HepG2 (cell line): ENCODE results near the gene KDM3B. TPM values are rescaled to one million over a fixed set of nuclear protein-coding genes. Genes with fewer than 3 reads are reported as not detected.

ENCODE experiments used
- ATAC-seq: fragments of 200-7000 bp; cut with Tn5 transposase; 3 replicates; pipeline ENCODE4 v1.9.1; 2020; ENCODE audit warnings: mild to moderate bottlenecking, moderate library complexity
- BruUV-seq: library from RNA; stranded (reverse); fragments of 400-500 nt; replicated peaks from 2 replicates; lab custom pipeline; 2021; lab: Mats Ljungman, UMichigan
- CTCF ChIA-PET: fragments of 300-600 bp; formaldehyde crosslinking; extraction: SDS; loops from one replicate; lab custom pipeline; 2021; ENCODE audit warnings: low total read pairs, inconsistent platforms, low intra/inter-chr PET ratio; lab: Yijun Ruan, JAX
- POLR2A ChIA-PET: fragments of 350-600 bp; sonication (Branson Sonifier 250); formaldehyde crosslinking; loops from one replicate; lab custom pipeline; 2020; ENCODE audit warnings: antibody characterized with exemption, inconsistent platforms; lab: Yijun Ruan, JAX
- DNase-seq: peaks from one replicate; pipeline ENCODE4 v3.0.0-alpha.2; 2015; ENCODE audit warnings: low spot score
- FAIRE-seq: peaks from 3 replicates; lab custom pipeline; 2011; peaks lifted over from hg19 to GRCh38; lab: Jason Lieb, UNC
- H2AFZ ChIP-seq: one replicate; pipeline ENCODE4 v1.6.1; 2011; ENCODE audit warnings: low read length, inconsistent platforms
- H3K27ac ChIP-seq: fragments of 300-600 bp; 3 replicates; pipeline ENCODE4 v1.8.0; 2011; ENCODE audit warnings: mixed run types, mild to moderate bottlenecking, mixed read lengths, low read length, inconsistent platforms; ENCODE audit not compliant: insufficient read depth; ENCODE audit errors: extremely low read length
- H3K27me3 ChIP-seq, 2 experiments: fragments of 200-600 bp in 1 of 2; 2 replicates in 1 of 2; 3 replicates in 1 of 2; pipeline versions ENCODE4 v1.6.0 to v1.8.0; 2011; ENCODE audit warnings: low read length in 2 of 2, mild to moderate bottlenecking in 2 of 2, moderate library complexity in 2 of 2, inconsistent platforms in 1 of 2; ENCODE audit not compliant: insufficient read depth in 2 of 2, control insufficient read depth in 1 of 2
- H3K36me3 ChIP-seq, 2 experiments: fragments of 200-600 bp in 1 of 2; replicated peaks in 1 of 2; 2 replicates in 1 of 2; 3 replicates in 1 of 2; pipeline versions ENCODE4 v1.5.1 to v1.8.0; 2011; ENCODE audit warnings: low read length in 2 of 2, inconsistent platforms in 1 of 2; ENCODE audit not compliant: insufficient read depth in 2 of 2, control insufficient read depth in 1 of 2
- H3K4me1 ChIP-seq: 2 replicates; pipeline ENCODE4 v1.5.1; 2012; ENCODE audit warnings: low read length, inconsistent platforms; ENCODE audit not compliant: insufficient read depth
- H3K4me2 ChIP-seq: 2 replicates; pipeline ENCODE4 v1.6.0; 2011; ENCODE audit warnings: low read depth, low read length, inconsistent platforms
- H3K4me3 ChIP-seq, 3 experiments: fragments of 200-600 bp in 1 of 3; sonication (generic), shearing (Covaris generic) in 1 of 3; replicated peaks in 1 of 3; 2 replicates each; pipeline ENCODE4 v1.5.1; 2011 to 2016; ENCODE audit warnings: low read length in 3 of 3, inconsistent platforms in 2 of 3, low read depth in 2 of 3, mild to moderate bottlenecking in 2 of 3, control low read depth in 1 of 3, mixed read lengths in 1 of 3; ENCODE audit not compliant: insufficient read depth in 1 of 3
- H3K79me2 ChIP-seq: one replicate; pipeline ENCODE4 v1.6.1; 2011; ENCODE audit warnings: low read length, inconsistent platforms; ENCODE audit not compliant: insufficient read depth
- H3K9ac ChIP-seq: 2 replicates; pipeline ENCODE4 v1.6.0; 2011; ENCODE audit warnings: mild to moderate bottlenecking, low read depth, low read length, inconsistent platforms; ENCODE audit not compliant: insufficient read depth
- H3K9me3 ChIP-seq: 2 replicates; pipeline ENCODE4 v1.5.1; 2012; ENCODE audit warnings: mild to moderate bottlenecking, low read length
- H4K20me1 ChIP-seq: 2 replicates; pipeline ENCODE4 v1.6.0; 2011; ENCODE audit warnings: inconsistent platforms, mild to moderate bottlenecking, low read length, moderate library complexity; ENCODE audit not compliant: insufficient read depth
- AGO1 ChIP-seq: fragments of 200-400 bp; formaldehyde crosslinking; IDR thresholded peaks from 2 replicates; pipeline ENCODE4 v1.6.1; 2017; ENCODE audit warnings: mild to moderate bottlenecking, low read depth, low read length, moderate library complexity; ENCODE audit not compliant: poor library complexity, severe bottlenecking
- AGO2 ChIP-seq: fragments of 200-400 bp; formaldehyde crosslinking; optimal IDR thresholded peaks from 2 replicates; pipeline ENCODE3; 2017; ENCODE audit warnings: mild to moderate bottlenecking, low read depth, low read length, moderate library complexity
- POLR2G ChIP-seq: fragments of 200-400 bp; formaldehyde crosslinking; IDR thresholded peaks from 2 replicates; pipeline ENCODE4 v1.6.1; 2018; ENCODE audit warnings: mild to moderate bottlenecking, low read depth, low read length, moderate library complexity
- PTBP1 ChIP-seq: fragments of 200-400 bp; formaldehyde crosslinking; IDR thresholded peaks from 2 replicates; pipeline ENCODE4 v1.6.1; 2018; ENCODE audit warnings: low read length, low read depth; ENCODE audit not compliant: poor library complexity, severe bottlenecking
- RBFOX2 ChIP-seq: fragments of 200-400 bp; formaldehyde crosslinking; IDR thresholded peaks from 2 replicates; pipeline ENCODE4 v1.6.1; 2017; ENCODE audit warnings: low read depth, mild to moderate bottlenecking, low read length
- RBM39 ChIP-seq: fragments of 200-400 bp; formaldehyde crosslinking; IDR thresholded peaks from one replicate; pipeline ENCODE4 v1.6.1; 2018; ENCODE audit warnings: antibody characterized with exemption, mild to moderate bottlenecking, low read depth, low read length; ENCODE audit not compliant: poor library complexity, severe bottlenecking
- SNAPC2 ChIP-seq: sonication (generic); formaldehyde crosslinking; IDR thresholded peaks from 2 replicates; pipeline ENCODE4 v1.8.1; 2022; ENCODE audit warnings: mild to moderate bottlenecking, missing genetic modification reagents
- USF2 ChIP-seq, 2 experiments: sonication (generic) in 1 of 2; formaldehyde crosslinking in 1 of 2; IDR thresholded peaks; 2 replicates each; pipeline versions ENCODE4 v1.5.1 to v1.6.1; 2011 to 2020; ENCODE audit warnings: borderline replicate concordance in 1 of 2, low read depth in 1 of 2, low read length in 1 of 2, mild to moderate bottlenecking in 1 of 2, missing genetic modification reagents in 1 of 2, moderate library complexity in 1 of 2
- ZBTB38 ChIP-seq: sonication (generic); formaldehyde crosslinking; IDR thresholded peaks from 2 replicates; pipeline ENCODE4 v1.5.1; 2020; ENCODE audit warnings: mild to moderate bottlenecking, missing genetic modification reagents
- ZNF333 ChIP-seq: sonication (generic); formaldehyde crosslinking; IDR thresholded peaks from 2 replicates; pipeline ENCODE4 v1.4.0; 2020; ENCODE audit warnings: mild to moderate bottlenecking, missing genetic modification reagents, borderline replicate concordance
- ZNF687 ChIP-seq: sonication (generic); formaldehyde crosslinking; IDR thresholded peaks from 2 replicates; pipeline ENCODE4 v1.5.1; 2020; ENCODE audit warnings: mild to moderate bottlenecking, missing genetic modification reagents, moderate library complexity
- ZNF768 ChIP-seq: sonication (generic); formaldehyde crosslinking; IDR thresholded peaks from 2 replicates; pipeline ENCODE4 v1.4.0; 2020; ENCODE audit warnings: missing genetic modification reagents
- WGBS: methylation state at CpG from one replicate; pipeline ENCODE4 v1.1.6; 2017; ENCODE audit warnings: low lambda C conversion rate; 5-methylcytosine and 5-hydroxymethylcytosine counted together
- in situ Hi-C: cut with HindIII; loops from 2 replicates; pipeline ENCODE4 v1.10.0; 2017; ENCODE audit warnings: low pct_unique_long_range_greater_than_20kb; ENCODE audit not compliant: extremely low pct_ligation_motif_present
- intact Hi-C: fragments of 100-400 bp; cut with micrococcal nuclease; formaldehyde crosslinking; loops from one replicate; pipeline ENCODE4 v1.10.0; 2022; ENCODE audit not compliant: unreplicated experiment
- polyA plus RNA-seq, 8 experiments: library from polyadenylated mRNA; depleted of rRNA in 3 of 8; stranded (reverse) in 7 of 8; unstranded in 1 of 8; fragments of >200 nt; fragmentation: Illumina TruSeq in 4 of 8; extraction: Trizol in 4 of 8; gene quantifications; 2 replicates each; pipeline versions ENCODE4 v1.2.1 to v1.2.3, GENCODE V29; 2011 to 2016; ENCODE audit warnings: low read depth in 4 of 8, missing spikeins in 1 of 8, mixed read lengths in 1 of 8; ENCODE audit not compliant: insufficient read depth in 1 of 8
- total RNA-seq, 5 experiments: library from RNA; depleted of rRNA; stranded (reverse); fragments of >200 nt; fragmentation: Illumina TruSeq; extraction: Trizol; gene quantifications; 2 replicates each; pipeline ENCODE4 v1.2.3, GENCODE V29; 2016; ENCODE audit warnings: low read depth in 1 of 5
- TF ChIP-seq, protein P1 (sequence below): sonication (generic); formaldehyde crosslinking; IDR thresholded peaks from 2 replicates; pipeline ENCODE4 v1.5.1; 2020; ENCODE audit warnings: mild to moderate bottlenecking, missing genetic modification reagents, borderline replicate concordance

KDM3B gene
- total and polyA plus RNA-seq, 2 of the 13 experiments (the other 11 are each of a cell fraction or from before 2014, with no cell fraction given), result 19.7 to 34.3 TPM

DNA sequence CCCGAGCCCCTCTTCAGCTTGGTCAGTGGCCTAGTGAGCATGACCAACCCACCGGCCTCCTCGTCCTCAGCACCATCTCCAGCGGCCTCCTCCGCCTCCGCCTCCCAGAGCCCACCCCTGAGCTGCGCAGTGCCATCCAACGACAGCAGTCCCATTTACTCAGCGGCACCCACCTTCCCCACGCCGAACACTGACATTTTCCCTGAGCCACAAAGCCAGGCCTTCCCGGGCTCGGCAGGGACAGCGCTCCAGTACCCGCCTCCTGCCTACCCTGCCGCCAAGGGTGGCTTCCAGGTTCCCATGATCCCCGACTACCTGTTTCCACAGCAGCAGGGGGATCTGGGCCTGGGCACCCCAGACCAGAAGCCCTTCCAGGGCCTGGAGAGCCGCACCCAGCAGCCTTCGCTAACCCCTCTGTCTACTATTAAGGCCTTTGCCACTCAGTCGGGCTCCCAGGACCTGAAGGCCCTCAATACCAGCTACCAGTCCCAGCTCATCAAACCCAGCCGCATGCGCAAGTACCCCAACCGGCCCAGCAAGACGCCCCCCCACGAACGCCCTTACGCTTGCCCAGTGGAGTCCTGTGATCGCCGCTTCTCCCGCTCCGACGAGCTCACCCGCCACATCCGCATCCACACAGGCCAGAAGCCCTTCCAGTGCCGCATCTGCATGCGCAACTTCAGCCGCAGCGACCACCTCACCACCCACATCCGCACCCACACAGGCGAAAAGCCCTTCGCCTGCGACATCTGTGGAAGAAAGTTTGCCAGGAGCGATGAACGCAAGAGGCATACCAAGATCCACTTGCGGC lies 114.6 kb downstream of the KDM3B start:
- Histone ChIP-seq H4K20me1 (peaks cover 3% of the 10 kb centered on the region; the same call in 1 of the 2 replicates), H3K79me2 (peaks cover 3% of the 10 kb centered on the region), H3K9me3 (no peaks in the 10 kb centered on the region), H3K4me3 (peak overlapping the region; percentile 69 to 91 (median 78); a peak in 5 of 6 replicates), H3K36me3 (peaks cover 0 to 7% of the 10 kb centered on the region in 2 experiments; a peak in 2 of 5 replicates), H3K27ac (no peak overlapping the region), H2AFZ (no peak overlapping the region), H3K4me1 (peaks cover 42% of the 10 kb centered on the region), H3K9ac (peak overlapping the region; percentile 86), H3K27me3 (0 out of 5 replicates have a peak, but pooled peaks cover 0 to 2% of the 10 kb centered on the region in 2 experiments), H3K4me2 (peak overlapping the region; percentile 98)
- intact Hi-C loops, result no loop called here
- ChIA-PET CTCF (no interaction called here), POLR2A (interaction anchor here (1.1 to 4.0 kb wide), 6 partner anchors 18 to 77 kb away, joined by 5 to 58 read pairs (median 18); partner anchors contain the start of gene ETF1)
- ATAC-seq (no peak), DNase-seq (no peak), FAIRE-seq (no peak)
- BruUV-seq, result no TSS peak
- in situ Hi-C loops, result loop anchor here (5.0 kb wide), 1 partner anchor 35 kb away; no protein-coding TSS in a partner anchor
- 92% methylated on average over 45 of the region's 45 CpGs for WGBS
- peak; percentile 88 for TF ChIP-seq AGO2
- TF ChIP-seq RBM39, result peak; percentile 99
- TF ChIP-seq AGO1, result peak; percentile 98
- TF ChIP-seq ZNF333 (CRISPR knock-in tag), result no peak
- peak; percentile 20; the same call in 1 of the 2 replicates for TF ChIP-seq USF2 (IDR thresholded peaks at IDR 0.05; ENCODE audit: low read depth, low read length)
- TF ChIP-seq USF2 (CRISPR knock-in tag; IDR thresholded peaks at IDR 0.05; ENCODE audit: borderline replicate concordance), result no peak
- TF ChIP-seq PTBP1, result peak; percentile 40
- TF ChIP-seq SNAPC2 (CRISPR knock-in tag), result no peak
- peak; percentile 22 for TF ChIP-seq ZNF687 (CRISPR knock-in tag)
- peak; percentile 76; the same call in 1 of the 2 replicates for TF ChIP-seq RBFOX2
- TF ChIP-seq, protein P1, sequence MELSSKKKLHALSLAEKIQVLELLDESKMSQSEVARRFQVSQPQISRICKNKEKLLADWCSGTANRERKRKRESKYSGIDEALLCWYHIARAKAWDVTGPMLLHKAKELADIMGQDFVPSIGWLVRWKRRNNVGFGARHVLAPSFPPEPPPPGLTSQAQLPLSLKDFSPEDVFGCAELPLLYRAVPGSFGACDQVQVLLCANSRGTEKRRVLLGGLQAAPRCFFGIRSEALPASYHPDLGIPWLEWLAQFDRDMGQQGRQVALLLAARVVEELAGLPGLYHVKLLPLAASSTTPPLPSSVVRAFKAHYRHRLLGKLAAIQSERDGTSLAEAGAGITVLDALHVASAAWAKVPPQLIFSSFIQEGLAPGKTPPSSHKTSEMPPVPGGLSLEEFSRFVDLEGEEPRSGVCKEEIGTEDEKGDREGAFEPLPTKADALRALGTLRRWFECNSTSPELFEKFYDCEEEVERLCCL (CRISPR knock-in tag), result 0 out of 2 replicates have a peak, but pooled peaks have one; percentile 35
- TF ChIP-seq ZBTB38 (CRISPR knock-in tag), result peak; percentile 64
- TF ChIP-seq POLR2G, result 0 out of 2 replicates have a peak, but pooled peaks have one; percentile 11
- 0 out of 2 replicates have a peak, but pooled peaks have one; percentile 19 for TF ChIP-seq ZNF768 (CRISPR knock-in tag)
